ENCODE data around the gene UPK3BL1. TPM values are rescaled to one million over a fixed set of nuclear protein-coding genes. Genes with fewer than 3 reads are reported as not detected.
"Not testable (repeated sequence)": the region's sequence is repeated elsewhere in the genome, so short reads cannot be mapped to it uniquely, and the experiment has no call there.

UPK3BL1 gene
- total and polyA plus RNA-seq, 7 experiments from 2014 or later = 25.9 to 107 (median 48.9) TPM

DNA sequence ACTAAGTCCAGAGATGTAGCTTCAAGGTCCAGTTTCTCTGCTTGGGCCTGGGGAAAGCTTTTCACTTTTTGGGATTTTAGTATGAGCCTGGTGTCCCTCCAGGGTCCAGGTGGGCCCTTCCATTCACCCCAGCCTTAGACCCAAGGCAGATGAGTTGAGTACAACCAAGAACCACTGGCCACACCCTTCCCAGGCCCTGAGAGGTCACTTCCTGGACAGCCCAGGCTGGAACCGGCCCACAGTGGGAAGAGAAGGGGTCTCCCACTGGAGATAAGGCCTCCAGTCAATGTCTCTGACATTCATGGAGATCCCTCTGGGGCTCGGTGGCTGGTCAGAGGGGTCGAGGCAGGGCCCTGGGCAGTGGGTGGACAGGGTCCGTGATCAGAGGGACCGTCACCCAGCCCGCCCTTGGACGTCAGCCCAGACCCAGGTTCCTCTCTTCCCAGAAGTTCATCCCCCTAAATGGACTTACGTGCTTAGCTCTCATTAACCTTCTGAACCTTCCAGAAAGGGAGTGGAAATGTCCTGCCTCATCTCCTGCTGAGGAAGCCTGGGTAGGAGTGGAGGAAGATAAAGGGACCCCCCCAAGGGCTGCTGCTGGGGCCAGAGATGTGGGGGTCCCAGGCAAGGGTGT, 15.2 kb downstream of the UPK3BL1 start:
- intact Hi-C loops (cut with micrococcal nuclease); DNase-seq; POLR2A ChIA-PET; H3K27ac ChIP-seq (ENCODE audit: low read depth, low read length); H3K27ac Mint-ChIP-seq; H3K4me1 Mint-ChIP-seq; H3K4me3 Mint-ChIP-seq; H3K27me3 ChIP-seq (ENCODE audit: control insufficient read depth in 2 of 2, insufficient read depth in 2 of 2, low read length in 2 of 2); H3K9me3 Mint-ChIP-seq; H3K4me3 ChIP-seq (ENCODE audit: low read length); H3K36me3 ChIP-seq (ENCODE audit: control insufficient read depth in 2 of 3, insufficient read depth in 3 of 3, low read length in 3 of 3); CTCF ChIA-PET; H3K27me3 Mint-ChIP-seq; H3K9me3 ChIP-seq (ENCODE audit: control insufficient read depth in 2 of 3, low read length in 3 of 3); ATAC-seq; H3K4me1 ChIP-seq (ENCODE audit: control insufficient read depth in 2 of 2, insufficient read depth in 2 of 2, low read length in 2 of 2); H3K36me3 Mint-ChIP-seq: not testable (repeated sequence)

DNA sequence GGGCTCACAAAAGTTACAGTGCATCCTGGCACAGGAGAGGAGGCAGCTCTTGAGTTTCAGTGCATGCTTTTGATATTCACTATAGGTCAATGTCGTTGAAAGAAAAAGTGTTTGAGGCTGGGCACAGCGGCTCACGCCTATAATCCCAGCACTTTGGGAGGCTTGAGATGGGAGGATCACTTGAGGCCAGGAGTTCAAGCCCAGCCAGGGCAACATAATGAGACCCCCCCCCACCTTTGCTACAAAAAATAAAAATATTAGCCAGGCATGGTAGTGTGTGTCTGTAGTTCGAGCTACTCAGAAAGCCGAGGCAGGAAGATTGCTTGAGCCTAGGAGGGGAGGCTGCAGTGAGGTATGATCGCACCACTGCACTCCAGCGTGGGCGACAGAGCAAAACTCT, 24.5 kb downstream of the UPK3BL1 start:
- H3K27ac Mint-ChIP-seq; H3K9me3 ChIP-seq (ENCODE audit: control insufficient read depth in 2 of 3, low read length in 3 of 3); POLR2A ChIA-PET; H3K36me3 ChIP-seq (ENCODE audit: control insufficient read depth in 2 of 3, insufficient read depth in 3 of 3, low read length in 3 of 3); H3K36me3 Mint-ChIP-seq; H3K4me1 ChIP-seq (ENCODE audit: control insufficient read depth in 2 of 2, insufficient read depth in 2 of 2, low read length in 2 of 2); H3K27me3 Mint-ChIP-seq; H3K4me1 Mint-ChIP-seq; ATAC-seq; H3K27me3 ChIP-seq (ENCODE audit: control insufficient read depth in 2 of 2, insufficient read depth in 2 of 2, low read length in 2 of 2); H3K4me3 ChIP-seq (ENCODE audit: low read length); H3K27ac ChIP-seq (ENCODE audit: low read depth, low read length); CTCF ChIA-PET; H3K9me3 Mint-ChIP-seq; DNase-seq; intact Hi-C loops (cut with micrococcal nuclease); H3K4me3 Mint-ChIP-seq: not testable (repeated sequence)

DNA sequence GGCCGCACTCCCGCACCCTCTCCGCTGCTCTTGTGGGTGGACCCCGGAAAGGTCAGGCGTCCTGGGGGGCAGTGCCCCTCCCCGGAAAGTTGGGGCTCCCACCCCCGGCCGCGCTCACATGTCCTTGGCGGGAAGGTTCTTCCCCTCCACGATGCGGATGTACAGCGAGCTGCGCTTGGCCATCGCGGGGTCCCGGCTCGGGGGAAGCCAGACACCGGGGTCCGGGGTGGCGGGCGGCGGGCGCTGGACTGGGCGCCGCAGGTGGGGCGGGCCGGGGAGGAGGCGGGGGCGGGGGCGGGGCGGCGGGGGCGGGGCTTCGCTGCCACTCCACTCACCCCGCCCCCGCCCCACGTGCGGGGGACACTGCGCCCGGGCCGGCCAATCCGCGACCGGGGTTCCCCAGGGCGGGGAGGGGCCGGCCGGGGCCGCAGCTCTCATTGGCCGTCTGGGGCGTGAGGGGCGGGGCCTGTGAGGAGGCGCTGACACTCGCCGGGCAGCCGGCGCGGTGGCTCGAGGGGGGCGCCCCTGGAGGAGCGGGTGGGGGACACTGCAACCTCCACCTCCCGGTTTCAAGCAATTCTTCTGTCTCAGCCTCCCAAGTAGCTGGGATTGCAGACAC, 26.0 kb downstream of the UPK3BL1 start, which contains the start of gene RASA4:
TSS of gene RASA4 (minus strand) at position 250 of the 619 bp plus-strand sequence. CDS start at position 183, 67 bp downstream.
- H3K4me3 ChIP-seq (ENCODE audit: low read length); H3K4me1 Mint-ChIP-seq; intact Hi-C loops (cut with micrococcal nuclease): not testable (repeated sequence)

DNA sequence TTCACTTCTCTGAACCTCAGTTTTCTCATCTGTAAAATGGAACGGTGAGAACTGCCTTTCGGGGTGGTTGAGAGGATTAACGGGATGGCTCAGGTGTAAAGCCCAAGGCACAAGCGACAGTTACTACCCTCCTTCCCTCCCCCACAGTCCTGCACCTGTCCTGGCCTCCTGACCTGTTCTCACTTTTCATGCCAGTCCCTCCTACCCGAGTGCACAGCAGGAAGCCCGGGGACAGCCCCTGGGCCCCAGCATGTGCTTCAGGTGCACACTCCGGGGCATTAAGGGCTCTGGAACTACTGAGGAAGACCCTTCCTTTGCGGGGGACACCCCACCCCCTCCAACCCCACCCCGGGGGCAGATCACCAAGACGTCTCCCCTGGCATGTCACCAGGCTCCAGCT, 26.7 kb downstream of the UPK3BL1 start:
- H3K4me3 Mint-ChIP-seq; H3K9me3 Mint-ChIP-seq; CTCF ChIA-PET; H3K27me3 ChIP-seq (ENCODE audit: control insufficient read depth in 2 of 2, insufficient read depth in 2 of 2, low read length in 2 of 2); H3K9me3 ChIP-seq (ENCODE audit: control insufficient read depth in 2 of 3, low read length in 3 of 3); H3K27ac Mint-ChIP-seq; H3K27me3 Mint-ChIP-seq; intact Hi-C loops (cut with micrococcal nuclease); H3K27ac ChIP-seq (ENCODE audit: low read depth, low read length); H3K4me1 Mint-ChIP-seq; H3K36me3 ChIP-seq (ENCODE audit: control insufficient read depth in 2 of 3, insufficient read depth in 3 of 3, low read length in 3 of 3); H3K4me3 ChIP-seq (ENCODE audit: low read length); ATAC-seq; H3K4me1 ChIP-seq (ENCODE audit: control insufficient read depth in 2 of 2, insufficient read depth in 2 of 2, low read length in 2 of 2); DNase-seq; POLR2A ChIA-PET; H3K36me3 Mint-ChIP-seq: not testable (repeated sequence)

More for the DNA sequence above, 26.0 kb downstream of the UPK3BL1 start, which contains the start of gene RASA4:
- H3K27me3 Mint-ChIP-seq; H3K9me3 Mint-ChIP-seq; H3K27ac ChIP-seq (ENCODE audit: low read depth, low read length); H3K27me3 ChIP-seq (ENCODE audit: control insufficient read depth in 2 of 2, insufficient read depth in 2 of 2, low read length in 2 of 2); H3K36me3 ChIP-seq (ENCODE audit: control insufficient read depth in 2 of 3, insufficient read depth in 3 of 3, low read length in 3 of 3); H3K36me3 Mint-ChIP-seq; CTCF ChIA-PET; H3K4me1 ChIP-seq (ENCODE audit: control insufficient read depth in 2 of 2, insufficient read depth in 2 of 2, low read length in 2 of 2); H3K9me3 ChIP-seq (ENCODE audit: control insufficient read depth in 2 of 3, low read length in 3 of 3); POLR2A ChIA-PET: not testable (repeated sequence)
- ATAC-seq (peak; percentile 99), DNase-seq (peak in 6 of 9 donors; percentile 10 to 70 (median 40))
- Mint-ChIP-seq H3K27ac (peak within 1 kb of the TSS in 1 of 9 donors; percentile 67), H3K4me3 (peak within 1 kb of the TSS in 4 of 10 donors; percentile 16 to 76 (median 54))

DNA sequence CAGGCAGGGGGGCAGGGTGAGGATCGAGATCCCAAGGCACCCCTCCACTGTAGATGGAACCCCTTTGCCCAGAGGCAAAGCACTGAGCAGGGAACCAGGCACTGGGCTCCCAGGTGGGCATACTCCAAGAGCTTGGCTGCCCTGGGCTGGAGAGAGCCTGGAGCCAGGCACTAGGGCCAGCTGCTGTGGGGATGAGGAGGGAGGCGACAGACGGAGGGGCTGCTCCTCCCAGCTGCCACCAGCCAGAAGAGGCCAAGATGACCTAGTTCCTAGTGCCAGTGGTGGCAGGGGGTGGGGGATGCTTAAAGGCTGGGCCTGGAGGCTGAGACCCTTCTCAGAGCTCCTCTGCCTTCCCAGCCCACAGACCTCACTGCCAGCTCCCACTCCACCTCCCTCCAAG, 27.7 kb downstream of the UPK3BL1 start:
- H3K4me1 ChIP-seq (ENCODE audit: control insufficient read depth in 2 of 2, insufficient read depth in 2 of 2, low read length in 2 of 2); H3K36me3 Mint-ChIP-seq; H3K9me3 Mint-ChIP-seq; H3K27me3 ChIP-seq (ENCODE audit: control insufficient read depth in 2 of 2, insufficient read depth in 2 of 2, low read length in 2 of 2); POLR2A ChIA-PET; intact Hi-C loops (cut with micrococcal nuclease); H3K4me3 Mint-ChIP-seq; H3K27ac ChIP-seq (ENCODE audit: low read depth, low read length); DNase-seq; H3K27ac Mint-ChIP-seq; H3K4me3 ChIP-seq (ENCODE audit: low read length); ATAC-seq; H3K36me3 ChIP-seq (ENCODE audit: control insufficient read depth in 2 of 3, insufficient read depth in 3 of 3, low read length in 3 of 3); H3K27me3 Mint-ChIP-seq; CTCF ChIA-PET; H3K4me1 Mint-ChIP-seq; H3K9me3 ChIP-seq (ENCODE audit: control insufficient read depth in 2 of 3, low read length in 3 of 3): not testable (repeated sequence)

DNA sequence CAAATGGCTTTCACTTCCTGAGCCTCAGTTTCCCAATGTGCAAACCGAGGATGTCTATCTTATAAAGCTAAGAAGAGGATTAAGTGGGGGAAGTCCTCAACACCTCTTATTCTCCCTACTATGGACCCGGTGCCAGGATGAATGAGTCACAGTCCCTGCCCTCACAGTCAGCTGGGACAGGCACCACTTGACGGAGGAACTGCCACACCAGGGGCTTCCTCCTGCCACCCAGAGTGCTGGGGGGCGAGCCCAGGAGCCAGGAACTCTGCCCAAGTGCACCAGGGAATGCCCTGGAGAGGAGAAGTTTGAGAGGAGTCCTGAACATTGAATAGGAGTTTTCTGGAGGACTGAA, 28.3 kb downstream of the UPK3BL1 start:
- POLR2A ChIA-PET; H3K4me1 Mint-ChIP-seq; H3K27me3 ChIP-seq (ENCODE audit: control insufficient read depth in 2 of 2, insufficient read depth in 2 of 2, low read length in 2 of 2); H3K9me3 Mint-ChIP-seq; H3K9me3 ChIP-seq (ENCODE audit: control insufficient read depth in 2 of 3, low read length in 3 of 3); H3K36me3 ChIP-seq (ENCODE audit: control insufficient read depth in 2 of 3, insufficient read depth in 3 of 3, low read length in 3 of 3); H3K4me3 ChIP-seq (ENCODE audit: low read length); H3K27ac ChIP-seq (ENCODE audit: low read depth, low read length); intact Hi-C loops (cut with micrococcal nuclease); CTCF ChIA-PET; DNase-seq; ATAC-seq; H3K4me3 Mint-ChIP-seq; H3K36me3 Mint-ChIP-seq; H3K27ac Mint-ChIP-seq; H3K27me3 Mint-ChIP-seq; H3K4me1 ChIP-seq (ENCODE audit: control insufficient read depth in 2 of 2, insufficient read depth in 2 of 2, low read length in 2 of 2): not testable (repeated sequence)

DNA sequence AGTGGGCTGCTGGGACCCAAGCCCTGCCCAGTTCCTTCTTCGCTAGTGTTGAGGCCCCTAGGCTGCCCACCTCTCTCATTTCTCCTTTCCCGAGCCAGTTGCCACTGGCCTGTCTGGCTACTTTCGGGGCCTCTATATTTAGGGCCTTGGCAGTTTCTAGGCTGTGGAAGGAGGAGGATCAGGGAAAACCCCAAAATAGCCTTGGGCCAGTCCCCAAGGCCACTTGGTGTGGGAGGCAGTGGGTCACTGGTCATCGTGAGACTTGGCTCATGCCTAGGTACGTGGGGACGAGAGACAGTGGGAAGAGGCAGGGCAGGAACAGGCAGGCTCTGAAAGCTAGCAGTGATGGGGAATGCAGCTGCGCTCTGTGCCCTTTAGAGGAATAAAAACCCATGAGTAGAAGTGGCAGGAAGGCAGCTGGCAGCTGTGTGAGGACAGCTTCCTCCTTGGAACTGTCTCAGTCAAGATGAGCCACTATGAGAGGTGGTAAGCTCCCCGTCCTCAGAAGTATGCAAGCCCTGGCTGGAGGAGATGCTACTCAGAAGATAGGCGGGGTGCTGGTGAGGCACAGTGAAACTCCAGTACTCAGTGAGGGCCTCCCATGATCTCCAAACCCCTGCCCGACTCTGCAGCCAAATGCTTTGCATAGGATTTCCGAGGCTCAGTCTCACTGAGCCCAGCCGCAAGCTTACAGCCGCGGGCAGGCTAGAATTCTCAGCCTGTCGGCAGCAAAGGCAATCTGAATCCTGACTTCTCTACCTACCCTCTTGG, 28.8 kb downstream of the UPK3BL1 start:
- intact Hi-C loops (cut with micrococcal nuclease); H3K36me3 Mint-ChIP-seq: not testable (repeated sequence)

More for the DNA sequence above, 28.8 kb downstream of the UPK3BL1 start:
- H3K27ac ChIP-seq (ENCODE audit: low read depth, low read length); H3K4me1 Mint-ChIP-seq; H3K9me3 Mint-ChIP-seq; H3K4me3 ChIP-seq (ENCODE audit: low read length); H3K4me1 ChIP-seq (ENCODE audit: control insufficient read depth in 2 of 2, insufficient read depth in 2 of 2, low read length in 2 of 2); H3K27me3 ChIP-seq (ENCODE audit: control insufficient read depth in 2 of 2, insufficient read depth in 2 of 2, low read length in 2 of 2); H3K27ac Mint-ChIP-seq; H3K27me3 Mint-ChIP-seq; H3K4me3 Mint-ChIP-seq; CTCF ChIA-PET; H3K36me3 ChIP-seq (ENCODE audit: control insufficient read depth in 2 of 3, insufficient read depth in 3 of 3, low read length in 3 of 3); ATAC-seq; POLR2A ChIA-PET; H3K9me3 ChIP-seq (ENCODE audit: control insufficient read depth in 2 of 3, low read length in 3 of 3); DNase-seq: not testable (repeated sequence)
